Measurements from ENCODE around the gene TOLLIP.
"Not testable (repeated sequence)": the region's sequence is repeated elsewhere in the genome, so short reads cannot be mapped to it uniquely, and the experiment has no call there.

- TF ChIP-seq POLR2A, EP300 (IDR thresholded peaks at IDR 0.05): not testable (repeated sequence)
Observed at GRCh38 chr11:1341226-1341625, 31.8 kb upstream of the TOLLIP start.

Data from ovary (tissue), 1 donor.